ENCODE data around the gene EPAS1.

Gene EPAS1

GRCh38 chr2:46300406-46300832, 3.2 kb downstream of the EPAS1 start:
- no peak for DNase-seq (ENCODE audit: low read depth in 3 of 3)

DNA sequence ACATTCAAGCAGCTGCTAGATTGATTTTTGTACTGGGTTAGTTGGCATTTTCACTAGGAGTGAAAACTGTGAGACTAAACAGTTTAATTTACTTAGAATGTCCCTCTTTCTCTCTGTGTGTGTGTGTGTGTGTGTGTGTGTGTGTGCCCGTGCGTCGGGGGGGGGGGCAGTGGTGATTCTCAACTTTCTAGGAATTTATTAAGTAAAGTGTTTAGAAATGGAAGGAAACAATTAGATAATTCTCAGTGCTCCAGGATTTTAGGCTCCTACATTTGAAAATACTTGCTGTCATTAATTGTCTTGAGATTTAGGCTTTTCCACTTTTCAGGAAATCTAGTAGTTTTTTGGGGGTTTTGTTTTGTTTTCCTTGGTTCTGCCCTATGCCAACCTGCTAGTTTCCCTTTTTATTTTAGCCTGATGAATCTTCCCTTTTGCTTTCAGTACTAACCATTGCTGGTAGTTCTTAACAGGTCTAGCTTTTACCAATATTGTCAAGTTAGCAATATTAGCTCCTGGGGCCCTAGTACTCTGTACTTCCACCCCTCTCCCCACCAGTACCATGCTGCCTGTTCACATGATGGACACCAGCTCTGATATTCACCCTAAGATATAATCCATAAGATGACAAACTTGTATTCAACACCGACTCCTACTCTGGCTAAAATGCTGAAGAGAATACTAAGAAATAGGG, 4.9 kb downstream of the EPAS1 start:
- no peak for DNase-seq (ENCODE audit: low read depth in 3 of 3)

GRCh38 chr2:46303233-46303632, 6.0 kb downstream of the EPAS1 start:
- DNase-seq (ENCODE audit: low read depth in 3 of 3): no peak

- no peak for DNase-seq (ENCODE audit: low read depth in 3 of 3)
Measured at GRCh38 chr2:46303822-46304221, 6.6 kb downstream of the EPAS1 start.

DNA sequence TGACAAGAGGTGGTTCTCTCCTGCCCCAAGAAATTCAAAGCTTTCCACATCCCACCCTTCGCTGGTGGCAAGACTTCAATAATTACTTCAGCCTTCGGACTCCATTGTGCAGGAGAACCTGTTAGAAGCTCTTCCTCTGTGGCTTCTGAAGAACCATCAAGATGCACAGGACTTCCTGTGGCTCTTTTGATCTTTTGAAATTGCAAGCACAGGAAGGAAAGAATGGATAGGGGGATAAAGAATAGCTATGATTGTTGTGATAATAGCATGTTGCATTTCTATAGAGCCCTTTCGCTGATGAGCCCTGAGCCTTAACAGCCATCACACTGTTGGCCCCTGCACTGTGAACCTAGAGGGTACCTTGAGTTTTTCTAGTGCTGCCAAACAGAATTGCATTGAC, 7.4 kb downstream of the EPAS1 start:
- no peak for DNase-seq (ENCODE audit: low read depth in 3 of 3)

- no peak for DNase-seq (ENCODE audit: low read depth in 3 of 3)
Measured at GRCh38 chr2:46305187-46305586, 8.0 kb downstream of the EPAS1 start.

DNA sequence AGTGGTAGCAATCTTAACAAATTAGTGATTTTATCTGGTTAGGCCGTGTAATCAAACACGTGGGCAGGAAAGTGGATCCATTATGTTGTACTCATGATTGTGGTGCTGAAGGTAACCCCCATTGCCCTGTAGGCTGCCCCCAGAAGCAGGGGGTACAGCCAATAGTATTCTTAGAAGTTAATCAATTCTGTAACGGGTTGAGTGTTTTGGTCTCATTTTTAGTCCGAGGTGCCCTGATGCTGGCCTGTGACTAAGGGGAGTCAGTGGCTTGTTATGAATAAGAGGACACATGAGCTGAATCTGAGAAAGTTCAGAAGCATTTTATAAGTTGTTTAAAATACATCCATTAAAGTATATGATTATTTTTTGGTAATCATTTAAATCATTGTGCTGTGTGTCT, 8.6 kb downstream of the EPAS1 start:
- no peak for DNase-seq (ENCODE audit: low read depth in 3 of 3)

- DNase-seq (ENCODE audit: low read depth in 3 of 3): no peak
Measured at GRCh38 chr2:46306330-46306751, 9.1 kb downstream of the EPAS1 start.

GRCh38 chr2:46306988-46307655, 9.9 kb downstream of the EPAS1 start:
- DNase-seq (ENCODE audit: low read depth in 3 of 3): no peak

DNA sequence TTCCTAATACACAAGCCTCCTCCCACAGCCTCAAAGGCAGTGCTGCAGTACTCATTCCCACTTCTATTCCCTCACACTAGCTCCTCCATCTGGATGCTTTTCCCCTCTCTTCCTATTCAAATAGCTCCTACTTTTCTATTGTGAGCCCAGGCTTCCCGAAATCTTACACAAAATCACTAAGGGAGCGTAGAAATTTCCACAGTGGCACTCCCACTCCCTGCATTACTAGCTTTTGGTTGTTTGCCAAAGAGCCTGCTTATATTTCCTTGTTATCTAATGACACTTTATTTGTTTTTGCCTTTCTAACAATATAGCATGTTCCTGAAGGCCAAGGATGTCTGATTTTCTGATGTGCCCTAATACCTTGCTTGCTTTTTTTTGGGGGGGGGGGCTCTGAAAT, 10.9 kb downstream of the EPAS1 start:
- no peak for DNase-seq (ENCODE audit: low read depth in 3 of 3)

GRCh38 chr2:46308629-46309028, 11.4 kb downstream of the EPAS1 start:
- no peak for DNase-seq (ENCODE audit: low read depth in 3 of 3)

GRCh38 chr2:46309052-46309953, 12.1 kb downstream of the EPAS1 start:
- no peak for DNase-seq (ENCODE audit: low read depth in 3 of 3)

DNA sequence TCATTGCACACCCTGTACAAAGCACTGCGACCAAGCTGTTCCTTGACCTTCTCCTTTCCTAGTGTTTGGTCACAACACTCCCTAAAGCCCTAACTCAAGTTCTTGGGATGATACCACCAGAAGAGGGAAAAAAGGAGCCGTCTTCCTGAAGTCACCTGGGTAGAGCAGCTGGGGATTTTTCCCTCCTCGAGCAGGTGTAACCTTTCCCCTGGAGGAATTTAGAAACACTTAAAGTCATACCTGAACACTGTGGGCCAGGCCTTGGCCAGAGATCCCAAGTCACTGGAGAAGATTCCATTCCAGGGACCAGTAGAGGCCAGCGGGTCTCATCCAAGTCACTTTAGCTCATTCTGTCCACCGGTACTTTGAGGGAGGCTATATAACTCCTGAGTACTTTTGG, 13.2 kb downstream of the EPAS1 start:
- DNase-seq (ENCODE audit: low read depth in 3 of 3): no peak

GRCh38 chr2:46311651-46312223, 14.5 kb downstream of the EPAS1 start:
- DNase-seq (ENCODE audit: low read depth in 3 of 3): no peak

DNA sequence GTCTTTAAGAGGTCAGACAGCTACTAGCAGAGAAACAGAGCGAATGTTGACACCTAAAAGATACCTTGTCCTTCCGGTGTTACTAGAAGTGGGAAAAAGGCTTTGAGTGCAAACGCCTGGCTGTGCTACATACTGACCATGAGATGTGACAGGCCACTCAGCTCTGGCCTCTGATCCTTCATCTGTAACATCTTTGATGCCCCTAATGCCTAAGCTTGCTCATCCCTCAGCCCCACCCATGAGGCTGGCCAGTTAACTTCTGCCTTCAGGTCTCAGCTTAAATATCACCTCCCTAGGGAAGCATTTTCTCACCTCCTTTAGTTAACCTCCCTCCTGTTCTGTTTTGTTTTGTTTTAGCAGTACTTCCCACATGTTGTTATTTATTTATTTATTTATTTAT, 15.9 kb downstream of the EPAS1 start:
- no peak for DNase-seq (ENCODE audit: low read depth in 3 of 3)

- DNase-seq (ENCODE audit: low read depth in 3 of 3): no peak
Measured at GRCh38 chr2:46314065-46314835, 17.0 kb downstream of the EPAS1 start.

DNA sequence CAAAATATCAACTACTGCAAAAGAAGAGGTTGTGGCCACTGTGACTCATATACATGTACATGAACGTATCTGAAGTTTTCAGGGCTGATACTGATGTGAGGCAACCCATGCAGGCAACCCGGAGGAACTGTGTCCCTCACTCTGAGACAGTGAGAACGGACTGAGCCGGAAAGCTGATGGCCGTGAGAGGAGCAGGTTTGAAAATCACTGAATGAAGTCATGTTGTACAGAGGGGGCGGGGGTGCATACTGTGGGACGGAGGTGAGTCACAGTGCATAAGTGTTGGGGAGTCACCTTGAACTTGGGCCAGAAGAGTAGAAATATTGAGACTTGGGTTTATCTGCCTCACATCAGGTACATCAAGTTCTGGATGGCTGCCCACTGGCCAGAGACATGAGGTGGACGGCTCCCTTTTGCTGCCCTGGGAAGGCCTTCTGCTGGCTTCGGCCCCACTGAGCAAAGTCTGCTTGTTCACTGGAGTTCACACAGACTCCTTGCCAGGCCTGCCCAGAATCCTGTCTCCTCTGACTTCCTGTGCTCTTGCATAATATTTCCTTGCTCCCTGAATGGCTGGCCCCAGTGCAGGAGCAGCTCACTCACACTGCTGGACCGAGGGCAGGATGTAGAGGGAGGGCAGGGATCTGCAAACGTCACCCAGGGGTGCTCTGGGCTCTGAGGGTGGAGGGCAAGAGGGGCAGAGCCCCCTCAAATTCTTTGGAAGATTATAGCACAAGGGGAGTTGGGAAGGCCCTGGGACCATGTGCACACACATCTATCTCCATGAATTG, 18.1 kb downstream of the EPAS1 start:
- peak in 1 of 3 experiments; percentile 7 for DNase-seq (ENCODE audit: low read depth in 3 of 3)

- no peak for DNase-seq (ENCODE audit: low read depth in 3 of 3)
Measured at GRCh38 chr2:46317094-46317486, 19.9 kb downstream of the EPAS1 start.

- DNase-seq (ENCODE audit: low read depth in 3 of 3): no peak
Measured at GRCh38 chr2:46318579-46319460, 21.6 kb downstream of the EPAS1 start.

- no peak for DNase-seq (ENCODE audit: low read depth in 3 of 3)
Measured at GRCh38 chr2:46319711-46320110, 22.5 kb downstream of the EPAS1 start.
